K562 (cell line): ENCODE measurements around the gene FHIT.
"Not testable (repeated sequence)": the region's sequence is repeated elsewhere in the genome, so short reads cannot be mapped to it uniquely, and the experiment has no call there.

ENCODE experiments used
- CEBPB ChIP-seq: fragments of 450-650 bp; IDR thresholded peaks from 2 replicates; pipeline ENCODE4 v1.6.1; 2016; ENCODE audit warnings: missing genetic modification characterization, missing compliant biosample characterization
- CTCF ChIP-seq, 3 experiments: IDR thresholded peaks in 2 of 3; conservative IDR thresholded peaks in 1 of 3; 2 replicates each; pipeline ENCODE4 v1.5.1; 2011 to 2012; ENCODE audit warnings: low read length in 3 of 3, mild to moderate bottlenecking in 3 of 3, control low read depth in 2 of 3, improper control_type of control experiment in 1 of 3, inconsistent platforms in 1 of 3, low read depth in 1 of 3, mixed read lengths in 1 of 3, moderate library complexity in 1 of 3; ENCODE audit not compliant: insufficient read depth in 2 of 3
- KAT7 ChIP-seq: sonication (generic); formaldehyde crosslinking; IDR thresholded peaks from 2 replicates; pipeline ENCODE4 v1.8.0; 2022; ENCODE audit warnings: missing genetic modification reagents, mild to moderate bottlenecking, borderline replicate concordance
- NFATC3 ChIP-seq: fragments of 450-650 bp; IDR thresholded peaks from 2 replicates; pipeline ENCODE4 v1.6.1; 2017; ENCODE audit warnings: mild to moderate bottlenecking
- NR2F6 ChIP-seq: fragments of 450-650 bp; formaldehyde crosslinking; IDR thresholded peaks from 2 replicates; pipeline ENCODE4 v1.4.0; 2020; ENCODE audit warnings: mild to moderate bottlenecking
- POLR2A ChIP-seq: fragments of 450-650 bp; conservative IDR thresholded peaks from 2 replicates; pipeline ENCODE4 v1.6.1; 2016
- POLR2AphosphoS5 ChIP-seq: IDR thresholded peaks from 2 replicates; pipeline ENCODE4 v1.6.1; 2011; ENCODE audit warnings: mild to moderate bottlenecking, low read depth, low read length, moderate library complexity; ENCODE audit not compliant: control insufficient read depth, insufficient read depth
- TGIF2 ChIP-seq: sonication (generic); formaldehyde crosslinking; IDR thresholded peaks from 2 replicates; pipeline ENCODE4 v1.8.1; 2022; ENCODE audit warnings: mild to moderate bottlenecking, missing genetic modification reagents, moderate library complexity
- ZBTB8A ChIP-seq: fragments of 450-650 bp; IDR thresholded peaks from 2 replicates; pipeline ENCODE4 v1.6.1; 2018; ENCODE audit warnings: mild to moderate bottlenecking, moderate library complexity; ENCODE audit not compliant: partially characterized antibody
- ZNF175 ChIP-seq: fragments of 200-800 bp; sonication (Bioruptor generic); IDR thresholded peaks from 2 replicates; pipeline ENCODE4 v1.6.1; 2016; ENCODE audit warnings: low read depth, mild to moderate bottlenecking, missing genetic modification characterization, missing compliant biosample characterization
- TF ChIP-seq, protein P1 (sequence below): sonication (generic); formaldehyde crosslinking; IDR thresholded peaks from 2 replicates; pipeline ENCODE4 v1.5.0; 2020; ENCODE audit warnings: missing genetic modification reagents

- TF ChIP-seq POLR2AphosphoS5; CTCF (IDR thresholded peaks at IDR 0.05 in 2 of 3, conservative IDR thresholded peaks at IDR 0.05 in 1 of 3; ENCODE audit: insufficient read depth in 2 of 3, low read depth in 1 of 3, low read length in 3 of 3); POLR2A; ZBTB8A; NFATC3; KAT7 (CRISPR knock-in tag); NR2F6 (CRISPR knock-in tag); TGIF2; ZNF175 (CRISPR knock-in tag); CEBPB (tag): not testable (repeated sequence)
- TF ChIP-seq, protein P1, sequence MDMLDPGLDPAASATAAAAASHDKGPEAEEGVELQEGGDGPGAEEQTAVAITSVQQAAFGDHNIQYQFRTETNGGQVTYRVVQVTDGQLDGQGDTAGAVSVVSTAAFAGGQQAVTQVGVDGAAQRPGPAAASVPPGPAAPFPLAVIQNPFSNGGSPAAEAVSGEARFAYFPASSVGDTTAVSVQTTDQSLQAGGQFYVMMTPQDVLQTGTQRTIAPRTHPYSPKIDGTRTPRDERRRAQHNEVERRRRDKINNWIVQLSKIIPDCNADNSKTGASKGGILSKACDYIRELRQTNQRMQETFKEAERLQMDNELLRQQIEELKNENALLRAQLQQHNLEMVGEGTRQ (CRISPR knock-in tag) = not testable (repeated sequence)
Observed at GRCh38 chr3:61216171-61216570, 35.1 kb downstream of the FHIT start.
